ENCODE measurements around the gene MOG.

- TF ChIP-seq POLR2AphosphoS5 (IDR thresholded peaks at IDR 0.05; ENCODE audit: low read depth) (no peak), JUNB (IDR thresholded peaks at IDR 0.05; ENCODE audit: unreplicated experiment) (no peak), EZH2phosphoT487 (IDR thresholded peaks at IDR 0.05; ENCODE audit: unreplicated experiment) (no peak), EZH2 (IDR thresholded peaks at IDR 0.05; ENCODE audit: low read depth, unreplicated experiment) (no peak), REST (IDR thresholded peaks at IDR 0.05; ENCODE audit: unreplicated experiment) (no peak), CREB1 (CRISPR knock-in tag; IDR thresholded peaks at IDR 0.05; ENCODE audit: low read depth) (no peak), ZNF114 (CRISPR knock-in tag; IDR thresholded peaks at IDR 0.05) (no peak), STAT1 (IDR thresholded peaks at IDR 0.05; ENCODE audit: unreplicated experiment) (no peak), ZNF331 (CRISPR knock-in tag; IDR thresholded peaks at IDR 0.05; ENCODE audit: low read depth) (no peak)
- TF ChIP-seq, protein P1, sequence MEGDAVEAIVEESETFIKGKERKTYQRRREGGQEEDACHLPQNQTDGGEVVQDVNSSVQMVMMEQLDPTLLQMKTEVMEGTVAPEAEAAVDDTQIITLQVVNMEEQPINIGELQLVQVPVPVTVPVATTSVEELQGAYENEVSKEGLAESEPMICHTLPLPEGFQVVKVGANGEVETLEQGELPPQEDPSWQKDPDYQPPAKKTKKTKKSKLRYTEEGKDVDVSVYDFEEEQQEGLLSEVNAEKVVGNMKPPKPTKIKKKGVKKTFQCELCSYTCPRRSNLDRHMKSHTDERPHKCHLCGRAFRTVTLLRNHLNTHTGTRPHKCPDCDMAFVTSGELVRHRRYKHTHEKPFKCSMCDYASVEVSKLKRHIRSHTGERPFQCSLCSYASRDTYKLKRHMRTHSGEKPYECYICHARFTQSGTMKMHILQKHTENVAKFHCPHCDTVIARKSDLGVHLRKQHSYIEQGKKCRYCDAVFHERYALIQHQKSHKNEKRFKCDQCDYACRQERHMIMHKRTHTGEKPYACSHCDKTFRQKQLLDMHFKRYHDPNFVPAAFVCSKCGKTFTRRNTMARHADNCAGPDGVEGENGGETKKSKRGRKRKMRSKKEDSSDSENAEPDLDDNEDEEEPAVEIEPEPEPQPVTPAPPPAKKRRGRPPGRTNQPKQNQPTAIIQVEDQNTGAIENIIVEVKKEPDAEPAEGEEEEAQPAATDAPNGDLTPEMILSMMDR (conservative IDR thresholded peaks at IDR 0.05; ENCODE audit: low read depth in 2 of 2) = no peak
- TF ChIP-seq, protein P2, sequence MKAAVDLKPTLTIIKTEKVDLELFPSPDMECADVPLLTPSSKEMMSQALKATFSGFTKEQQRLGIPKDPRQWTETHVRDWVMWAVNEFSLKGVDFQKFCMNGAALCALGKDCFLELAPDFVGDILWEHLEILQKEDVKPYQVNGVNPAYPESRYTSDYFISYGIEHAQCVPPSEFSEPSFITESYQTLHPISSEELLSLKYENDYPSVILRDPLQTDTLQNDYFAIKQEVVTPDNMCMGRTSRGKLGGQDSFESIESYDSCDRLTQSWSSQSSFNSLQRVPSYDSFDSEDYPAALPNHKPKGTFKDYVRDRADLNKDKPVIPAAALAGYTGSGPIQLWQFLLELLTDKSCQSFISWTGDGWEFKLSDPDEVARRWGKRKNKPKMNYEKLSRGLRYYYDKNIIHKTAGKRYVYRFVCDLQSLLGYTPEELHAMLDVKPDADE (IDR thresholded peaks at IDR 0.05) = no peak
These were observed 52.3 kb downstream of the MOG start for GRCh38 chr6:29709188-29709587.
